Natural killer cell (primary cell): ENCODE measurements around the gene NUB1. TPM values are rescaled to one million over a fixed set of nuclear protein-coding genes. Genes with fewer than 3 reads are reported as not detected.

Experiments used
- ATAC-seq, 3 donors: fragments of 150-1000 bp in 2 of 3; fragments of 200-7000 bp in 1 of 3; cut with Tn5 transposase; 1 replicate in 1 of 3; 2 replicates in 2 of 3; pipeline ENCODE4 v1.10.0; 2021; ENCODE audit warnings: mild to moderate bottlenecking in 2 of 3, moderate library complexity in 2 of 3
- DNase-seq, 2 donors: peaks; one replicate each; pipeline versions ENCODE4 v3.0.0 to v3.0.0-alpha.2; 2013 to 2021; ENCODE audit warnings: mixed read lengths in 1 of 2
- H3K27ac ChIP-seq: one replicate; pipeline ENCODE4 v1.5.1; 2013; ENCODE audit warnings: mild to moderate bottlenecking, low read length
- H3K27me3 ChIP-seq: one replicate; pipeline ENCODE4 v1.6.1; 2013; ENCODE audit warnings: low read length; ENCODE audit not compliant: control insufficient read depth, insufficient read depth
- H3K36me3 ChIP-seq: one replicate; pipeline ENCODE4 v1.6.1; 2013; ENCODE audit warnings: low read length; ENCODE audit not compliant: control insufficient read depth, insufficient read depth
- H3K4me1 ChIP-seq: one replicate; pipeline ENCODE4 v1.6.1; 2013; ENCODE audit warnings: low read length; ENCODE audit not compliant: control insufficient read depth, insufficient read depth
- H3K4me3 ChIP-seq: one replicate; pipeline ENCODE4 v1.5.1; 2013; ENCODE audit warnings: low read length
- H3K9me3 ChIP-seq: one replicate; pipeline ENCODE4 v1.6.1; 2013; ENCODE audit warnings: low read length; ENCODE audit not compliant: control insufficient read depth, insufficient read depth
- H3K27ac Mint-ChIP-seq, 2 donors: one replicate each; pipeline ENCODE4 v1.8.0; 2022; ENCODE audit warnings: mild to moderate bottlenecking in 2 of 2, mixed read lengths in 2 of 2, moderate library complexity in 1 of 2
- H3K27me3 Mint-ChIP-seq, 2 donors: one replicate each; pipeline ENCODE4 v1.8.0; 2022; ENCODE audit warnings: low read depth in 2 of 2, mixed read lengths in 2 of 2
- H3K36me3 Mint-ChIP-seq: one replicate; pipeline ENCODE4 v1.8.0; 2022; ENCODE audit warnings: mixed read lengths
- H3K4me1 Mint-ChIP-seq, 2 donors: one replicate each; pipeline ENCODE4 v1.8.0; 2022; ENCODE audit warnings: mixed read lengths in 2 of 2
- H3K4me3 Mint-ChIP-seq: one replicate; pipeline ENCODE4 v1.8.0; 2022; ENCODE audit warnings: mild to moderate bottlenecking, moderate library complexity, mixed read lengths
- H3K9me3 Mint-ChIP-seq, 2 donors: one replicate each; pipeline ENCODE4 v1.8.0; 2022; ENCODE audit warnings: mixed read lengths in 2 of 2
- CTCF ChIP-seq: fragments of 200-600 bp; IDR thresholded peaks from one replicate; pipeline ENCODE4 v1.8.0; 2022; ENCODE audit warnings: antibody characterized with exemption
- WGBS: methylation state at CpG from one replicate; pipeline ENCODE4 v1.1.7; 2013; ENCODE audit warnings: missing lambda C conversion rate; ENCODE audit not compliant: insufficient coverage; 5-methylcytosine and 5-hydroxymethylcytosine counted together
- intact Hi-C: fragments of 100-400 bp; cut with micrococcal nuclease; formaldehyde crosslinking; loops from one replicate; pipeline ENCODE4 v1.14.2; 2022
- total RNA-seq, 4 donors: library from RNA; stranded (reverse); fragments of 120-200 nt in 1 of 4; gene quantifications; one replicate each; pipeline versions ENCODE4 v1.2.3 to v1.2.4, GENCODE V29; 2013 to 2022

Gene NUB1
- total RNA-seq, 3 donors from 2014 or later (not counting 1 experiment from before 2014, with no cell fraction given), result 110 to 113 (median 111) TPM

DNA sequence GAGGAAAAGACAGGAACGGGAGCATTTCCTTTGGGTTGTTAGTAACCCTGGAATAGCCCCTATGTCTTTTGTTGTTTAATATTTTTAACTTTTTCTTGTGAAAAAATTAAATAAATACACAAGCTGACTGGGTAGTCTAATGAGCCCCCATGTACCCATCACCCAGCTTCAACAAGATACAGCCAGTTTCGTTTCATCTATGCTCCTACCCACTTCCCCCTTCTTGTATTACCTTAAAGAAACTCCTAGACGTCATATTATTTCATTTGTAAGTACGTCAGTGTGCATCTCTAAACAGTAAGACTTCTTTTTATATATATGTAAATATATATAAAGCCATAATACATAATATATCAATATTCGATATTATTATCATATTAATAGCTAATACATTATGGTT is 42.8 kb upstream of the NUB1 start:
- Mint-ChIP-seq H3K36me3 (no peaks in the 10 kb centered on the region), H3K4me1 (peaks cover 4% of the 10 kb centered on the region in 2 donors), H3K27me3 (peaks cover 28 to 32% of the 10 kb centered on the region in 2 donors), H3K4me3 (no peak overlapping the region), H3K9me3 (peaks cover 3 to 5% of the 10 kb centered on the region in 2 donors), H3K27ac (no peak overlapping the region)
- Histone ChIP-seq H3K27ac (no peak overlapping the region), H3K36me3 (no peaks in the 10 kb centered on the region), H3K9me3 (peaks cover 10% of the 10 kb centered on the region), H3K27me3 (peaks cover 6% of the 10 kb centered on the region), H3K4me1 (peaks cover 7% of the 10 kb centered on the region), H3K4me3 (no peak overlapping the region)
- intact Hi-C loops, result no loop called here
- TF ChIP-seq CTCF, result no peak
- WGBS, result 36% methylated on average over 2 of the region's 5 CpGs
- ATAC-seq (no peak), DNase-seq (no peak)

- 95% methylated on average over 6 of the region's 6 CpGs for WGBS
- Histone ChIP-seq H3K4me1 (peaks cover 8% of the 10 kb centered on the region), H3K27ac (no peak overlapping the region), H3K27me3 (peaks cover 8% of the 10 kb centered on the region), H3K4me3 (no peak overlapping the region), H3K9me3 (peaks cover 10% of the 10 kb centered on the region), H3K36me3 (no peaks in the 10 kb centered on the region)
- DNase-seq (no peak), ATAC-seq (no peak)
- peaks cover 5 to 8% of the 10 kb centered on the region in 2 donors for H3K4me1 Mint-ChIP-seq
- no peak for TF ChIP-seq CTCF
- peaks cover 21 to 31% of the 10 kb centered on the region in 2 donors for H3K27me3 Mint-ChIP-seq
- no peaks in the 10 kb centered on the region for H3K36me3 Mint-ChIP-seq
- no peak overlapping the region for H3K4me3 Mint-ChIP-seq
- no peak overlapping the region for H3K27ac Mint-ChIP-seq
- intact Hi-C loops, result no loop called here
- H3K9me3 Mint-ChIP-seq, result peaks cover 3 to 5% of the 10 kb centered on the region in 2 donors
Measured at GRCh38 chr7:151299530-151299929, 42.1 kb upstream of the NUB1 start.

- no peak for TF ChIP-seq CTCF
- peaks cover 15 to 31% of the 10 kb centered on the region in 2 donors for H3K27me3 Mint-ChIP-seq
- Histone ChIP-seq H3K36me3 (no peaks in the 10 kb centered on the region), H3K27ac (no peak overlapping the region), H3K27me3 (peaks cover 12% of the 10 kb centered on the region), H3K4me3 (no peak overlapping the region), H3K4me1 (peaks cover 8% of the 10 kb centered on the region), H3K9me3 (peaks cover 10% of the 10 kb centered on the region)
- intact Hi-C loops, result no loop called here
- no peak for DNase-seq
- peaks cover 3 to 5% of the 10 kb centered on the region in 2 donors for H3K9me3 Mint-ChIP-seq
- H3K27ac Mint-ChIP-seq, result no peak overlapping the region
- H3K4me3 Mint-ChIP-seq, result no peak overlapping the region
- no peaks in the 10 kb centered on the region for H3K36me3 Mint-ChIP-seq
- no peak for ATAC-seq
- 93% methylated on average over 7 of the region's 7 CpGs for WGBS
- peaks cover 5 to 8% of the 10 kb centered on the region in 2 donors for H3K4me1 Mint-ChIP-seq
Measured at GRCh38 chr7:151299940-151300645, 41.5 kb upstream of the NUB1 start.
